ENCODE measurements around the gene TRPV4.

TRPV4 gene

DNA sequence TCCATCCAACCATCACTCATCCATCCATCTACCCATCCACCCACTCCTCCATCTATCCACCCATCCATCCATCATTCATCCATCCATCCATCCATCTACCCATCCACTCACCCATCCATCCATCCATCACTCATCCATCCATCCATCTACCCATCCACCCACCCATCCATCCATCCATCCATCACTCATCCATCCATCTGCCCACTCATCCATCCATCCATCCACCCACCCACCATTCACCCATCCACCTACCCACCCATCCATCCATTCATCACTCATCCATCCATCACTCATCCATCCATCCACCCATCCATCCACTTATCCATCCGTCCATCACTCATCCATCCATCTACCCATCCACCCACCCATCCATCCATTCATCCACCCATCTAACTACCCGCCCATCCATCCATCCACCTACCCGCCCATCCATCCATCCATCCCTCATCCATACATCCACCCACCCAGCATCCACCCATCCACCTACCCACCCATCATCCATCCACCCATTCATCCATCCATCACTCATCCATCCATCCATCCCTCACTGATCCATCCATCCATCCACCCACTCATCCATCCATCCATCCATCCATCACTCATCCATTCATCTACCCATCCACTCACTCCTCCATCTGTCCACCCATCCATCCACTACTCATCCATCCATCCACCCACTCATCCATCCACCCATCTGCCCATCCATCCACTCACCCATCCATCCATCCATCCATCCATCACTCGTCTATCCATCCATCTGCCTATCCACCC is 24.1 kb downstream of the TRPV4 start:
- FAIRE-seq (no peak), DNase-seq (ENCODE audit: low spot score) (no peak)

DNA sequence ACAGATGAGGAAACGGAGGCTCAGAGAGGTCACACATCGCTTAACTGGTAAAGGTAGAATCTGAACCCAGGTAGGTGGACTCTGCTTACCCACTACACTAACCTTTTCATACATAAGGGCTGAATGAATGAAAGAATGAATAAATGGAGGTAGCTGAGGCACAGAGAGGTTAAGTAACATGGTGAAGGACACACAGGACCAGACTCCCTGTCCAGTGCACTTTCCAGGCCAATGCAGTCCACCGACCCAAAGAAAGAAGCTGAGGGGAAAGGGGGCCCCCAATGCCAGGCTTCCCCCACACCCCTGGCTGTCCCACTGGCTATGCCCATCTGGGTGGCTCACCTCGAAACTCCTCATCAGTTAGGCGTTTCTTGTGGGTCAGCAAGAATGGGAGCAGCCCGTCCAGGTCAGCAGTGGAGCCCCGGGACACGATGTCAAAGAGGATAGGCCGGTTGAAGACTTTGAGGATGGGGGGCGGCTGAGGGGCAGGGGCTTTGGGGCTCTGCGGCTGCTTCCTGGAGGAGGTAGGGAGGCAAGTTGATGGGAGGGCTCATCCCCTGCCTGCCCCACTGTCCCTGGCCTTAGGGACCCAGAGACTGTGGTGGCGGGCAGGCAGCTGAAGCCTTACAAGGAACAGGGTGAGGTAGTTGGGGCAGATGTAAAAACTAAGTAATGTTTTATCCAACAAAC is 25.1 kb downstream of the TRPV4 start:
- no peak for DNase-seq (ENCODE audit: low spot score)
- no peak for FAIRE-seq

DNA sequence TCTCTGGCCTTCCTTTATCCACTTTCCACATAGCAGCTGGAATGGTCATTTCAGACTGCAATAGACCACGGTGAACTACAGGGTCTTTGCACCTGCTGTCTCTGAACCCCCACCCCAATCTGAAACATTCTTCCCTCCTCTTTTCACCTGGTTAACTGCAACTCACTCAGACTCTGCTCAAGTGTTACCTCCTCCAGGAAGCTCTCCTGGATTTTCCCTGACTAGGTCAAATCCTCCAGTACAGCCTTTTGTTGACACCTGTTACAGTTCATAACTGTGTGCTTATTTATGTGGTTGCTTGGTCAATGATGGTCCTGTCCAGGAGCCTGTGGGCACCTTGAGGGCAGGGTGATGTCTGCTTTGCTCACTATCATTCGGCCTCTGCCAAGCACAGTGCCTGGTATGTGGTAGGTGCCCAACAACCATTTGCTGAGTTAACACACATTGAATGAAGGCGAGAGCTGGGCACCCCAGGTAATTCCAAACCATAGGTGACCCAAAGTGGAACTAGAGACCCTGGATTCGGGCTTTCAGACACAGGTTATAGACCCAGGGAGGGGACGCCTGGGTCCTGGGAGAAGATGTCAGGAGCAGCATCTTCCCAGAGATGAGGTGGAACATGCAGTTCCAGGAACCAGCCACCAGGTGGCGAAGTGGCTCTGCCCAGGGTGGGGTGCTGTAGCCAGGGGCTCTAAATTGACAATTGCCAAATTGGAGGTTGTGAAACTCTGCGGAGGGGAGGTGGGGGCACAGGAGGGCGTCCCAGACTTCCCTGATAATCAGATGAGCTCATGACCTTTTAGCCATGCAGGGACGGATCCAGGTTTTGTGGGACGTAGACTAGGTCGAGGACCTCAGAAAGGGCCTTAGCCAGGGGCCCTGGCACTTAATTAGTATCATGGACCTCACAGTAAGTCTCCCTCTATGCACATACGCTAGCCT is 28.1 kb downstream of the TRPV4 start:
- DNase-seq (ENCODE audit: low spot score) (peak; percentile 67), FAIRE-seq (no peak)

DNA sequence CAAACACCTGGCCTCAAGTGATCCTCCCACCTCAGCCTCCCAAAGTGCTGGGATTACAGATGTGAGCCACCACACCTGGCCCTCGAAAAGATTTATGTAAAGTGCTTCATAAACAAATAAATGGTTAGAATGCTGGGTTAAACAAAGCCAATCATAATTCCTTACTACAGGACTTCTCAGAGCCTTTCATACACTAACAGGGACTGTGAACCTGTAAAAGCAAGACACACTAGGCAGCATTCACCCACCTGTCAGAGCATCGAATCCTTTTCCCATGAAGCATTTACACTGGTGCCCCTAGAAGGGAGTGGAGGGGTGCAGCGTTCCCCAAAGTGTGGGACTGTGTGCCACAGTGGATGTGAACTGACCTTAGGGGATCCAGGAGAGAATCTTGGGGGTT is 29.5 kb downstream of the TRPV4 start:
- no peak for DNase-seq (ENCODE audit: low spot score)
- no peak for FAIRE-seq

DNA sequence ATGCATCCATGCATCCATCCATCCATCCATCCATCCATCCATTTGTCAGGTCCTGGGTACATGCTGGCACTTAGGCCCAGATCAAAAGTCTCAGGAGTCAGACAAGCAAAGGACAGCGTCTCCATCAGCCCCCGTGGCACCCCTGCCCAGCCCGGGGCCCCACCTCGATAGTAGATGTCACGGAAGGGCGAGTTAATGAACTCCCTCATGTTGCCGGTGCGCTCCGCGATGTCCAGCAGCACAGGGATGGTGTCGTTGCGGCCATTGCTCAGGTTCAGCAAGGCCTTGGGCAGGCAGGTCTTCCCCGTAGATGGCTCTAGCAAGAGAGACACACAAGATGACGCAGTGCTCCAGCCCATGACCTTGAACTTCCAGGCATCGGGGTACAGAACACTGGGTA is 30.4 kb downstream of the TRPV4 start:
- DNase-seq (ENCODE audit: low spot score) (no peak), FAIRE-seq (no peak)

DNA sequence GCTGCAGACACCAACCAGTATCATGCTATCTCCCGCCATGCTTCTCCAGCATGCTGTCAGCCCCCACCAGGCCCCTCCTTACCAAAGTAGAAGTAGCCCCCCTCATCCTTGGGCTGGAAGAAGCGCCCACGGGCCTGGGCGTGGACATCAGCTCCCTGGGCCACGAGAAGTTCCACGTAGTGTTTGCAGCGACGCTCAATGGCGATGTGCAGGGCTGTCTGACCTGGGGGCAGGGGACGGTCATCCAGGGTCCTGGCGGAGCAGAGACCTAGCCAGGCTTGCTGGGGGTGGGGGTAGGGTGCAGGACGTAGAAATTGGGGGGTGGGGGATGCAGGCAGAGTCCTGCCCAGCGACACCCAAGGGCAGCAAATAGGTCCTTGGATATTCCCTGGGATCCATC is 32.7 kb downstream of the TRPV4 start:
- no peak for FAIRE-seq
- no peak for DNase-seq (ENCODE audit: low spot score)

DNA sequence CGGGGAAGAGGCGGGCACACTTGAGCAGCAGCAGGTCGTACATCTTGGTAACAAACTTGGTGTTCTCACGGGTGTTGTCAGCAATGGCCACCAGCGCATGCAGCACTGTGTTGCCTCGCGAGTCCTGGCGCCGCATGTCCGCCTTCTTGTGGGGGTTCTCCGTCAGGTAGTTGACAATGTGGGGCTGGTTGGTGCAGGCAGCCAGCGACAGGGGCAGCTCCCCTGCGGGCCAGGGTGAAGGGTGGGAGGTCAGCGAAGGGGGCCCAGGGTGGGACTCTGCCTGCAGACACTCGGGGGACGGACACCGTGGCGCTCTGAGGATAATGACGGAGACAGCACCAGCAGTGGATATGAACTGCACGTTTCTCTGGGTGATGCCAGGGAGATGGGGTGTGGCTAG is 34.5 kb downstream of the TRPV4 start:
- no peak for FAIRE-seq
- no peak for DNase-seq (ENCODE audit: low spot score)

DNA sequence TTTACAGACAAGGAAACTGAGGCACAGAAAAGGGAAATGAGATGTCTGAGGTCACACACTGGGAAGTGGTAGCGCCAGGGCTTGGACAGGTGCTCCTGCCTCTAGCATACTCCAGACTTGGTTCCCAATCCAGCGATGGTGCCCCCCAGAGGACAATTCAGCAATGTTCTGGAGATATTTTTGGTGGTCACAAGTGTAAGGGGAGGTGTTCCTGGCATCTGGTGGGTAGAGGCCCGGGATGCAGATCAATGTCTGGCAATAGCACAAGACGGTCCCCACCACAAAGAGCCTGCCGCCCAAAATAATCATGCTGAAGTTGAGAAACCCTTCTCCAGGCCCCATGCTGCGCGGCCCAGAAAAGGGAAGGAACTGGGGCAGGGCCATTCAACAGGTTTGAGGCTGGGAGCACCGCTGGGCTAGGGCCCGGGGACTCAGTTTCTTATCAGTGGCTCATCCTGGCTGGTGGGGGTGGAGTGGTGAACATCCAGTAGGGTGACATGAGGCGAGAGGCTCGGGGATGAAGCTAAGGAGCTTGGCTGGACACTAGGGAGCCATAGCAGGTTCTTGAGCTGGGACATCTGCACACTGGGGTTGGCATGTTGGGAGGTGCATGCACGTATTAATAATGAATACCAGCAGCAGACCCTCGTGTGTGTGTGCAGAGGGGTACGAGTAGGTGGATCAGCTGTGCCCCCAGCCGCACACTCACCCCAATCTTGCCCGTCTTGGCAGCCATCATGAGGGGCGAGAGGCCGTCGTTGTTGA is 35.1 kb downstream of the TRPV4 start:
- DNase-seq (ENCODE audit: low spot score) (no peak), FAIRE-seq (no peak)

DNA sequence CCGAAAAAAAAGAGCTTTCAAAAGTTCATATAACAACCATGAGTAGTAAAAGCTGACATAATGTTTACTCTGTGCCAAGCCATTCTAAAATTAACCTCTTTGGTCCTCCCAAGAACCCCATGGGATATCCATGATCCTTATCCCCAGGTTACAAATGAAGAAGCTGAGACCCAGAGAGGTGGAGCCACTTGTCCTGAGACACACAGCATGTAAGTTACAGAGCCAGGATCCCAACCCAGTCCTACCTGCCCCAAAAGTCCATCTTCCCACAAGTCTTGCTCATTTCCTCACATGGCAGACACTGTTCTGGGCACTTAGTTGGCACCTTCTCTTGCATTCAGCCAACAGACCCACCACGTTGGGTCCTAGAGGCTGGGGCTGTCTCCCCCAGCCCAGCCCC is 37.1 kb downstream of the TRPV4 start:
- FAIRE-seq = no peak
- DNase-seq (ENCODE audit: low spot score) = no peak

DNA sequence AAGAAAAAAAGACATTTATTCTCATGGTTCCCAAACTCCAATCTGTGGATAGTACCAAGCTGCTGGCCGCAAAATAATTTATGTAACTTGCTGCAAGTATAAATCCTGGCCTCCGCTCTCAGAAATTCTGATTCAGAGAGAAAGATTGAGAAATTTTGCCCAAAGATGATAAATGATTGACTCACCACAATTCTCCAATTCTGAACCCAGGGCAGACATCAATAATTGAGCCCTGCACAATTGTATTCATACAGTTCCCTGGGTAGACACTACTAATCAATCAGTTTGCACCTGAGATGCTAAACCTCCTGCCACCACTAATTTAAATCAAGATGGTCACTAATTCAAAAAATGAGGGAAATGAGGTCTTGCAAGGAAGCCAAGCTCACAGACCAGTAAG is 38.2 kb downstream of the TRPV4 start:
- FAIRE-seq (no peak), DNase-seq (ENCODE audit: low spot score) (no peak)

DNA sequence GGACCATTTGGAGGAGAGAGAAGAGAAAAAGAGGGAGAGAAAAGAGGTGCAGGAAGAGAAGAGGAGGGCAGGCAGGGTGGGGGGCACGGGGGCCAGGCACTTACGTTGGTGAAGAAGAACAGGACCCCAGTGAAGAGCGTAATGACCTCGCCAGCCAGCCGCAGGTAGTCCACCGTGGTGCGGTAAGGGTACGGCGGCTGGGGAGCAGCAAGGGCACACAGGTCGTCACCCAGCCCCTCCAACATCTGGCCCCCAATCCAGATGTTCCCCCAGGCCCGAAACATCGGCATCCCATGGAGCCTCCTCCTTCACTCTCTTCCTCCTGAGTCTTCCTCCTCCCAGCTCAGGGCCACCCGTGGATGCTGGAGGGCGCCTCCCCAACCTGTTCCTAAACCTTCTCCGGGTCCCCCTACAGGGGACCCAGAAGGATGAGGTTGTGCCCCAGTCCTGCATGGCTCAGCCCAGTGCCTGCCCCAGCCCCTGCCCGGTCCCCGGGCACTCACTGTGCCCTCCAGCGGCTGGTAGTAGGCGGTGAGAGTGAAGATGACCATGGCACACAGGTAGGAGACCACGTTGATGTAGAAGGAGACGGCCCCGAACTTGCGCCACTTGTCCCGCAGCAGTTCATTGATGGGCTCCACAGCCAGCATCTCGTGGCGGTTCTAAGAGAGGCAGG is 39.2 kb downstream of the TRPV4 start:
- no peak for FAIRE-seq
- DNase-seq (ENCODE audit: low spot score) = no peak

DNA sequence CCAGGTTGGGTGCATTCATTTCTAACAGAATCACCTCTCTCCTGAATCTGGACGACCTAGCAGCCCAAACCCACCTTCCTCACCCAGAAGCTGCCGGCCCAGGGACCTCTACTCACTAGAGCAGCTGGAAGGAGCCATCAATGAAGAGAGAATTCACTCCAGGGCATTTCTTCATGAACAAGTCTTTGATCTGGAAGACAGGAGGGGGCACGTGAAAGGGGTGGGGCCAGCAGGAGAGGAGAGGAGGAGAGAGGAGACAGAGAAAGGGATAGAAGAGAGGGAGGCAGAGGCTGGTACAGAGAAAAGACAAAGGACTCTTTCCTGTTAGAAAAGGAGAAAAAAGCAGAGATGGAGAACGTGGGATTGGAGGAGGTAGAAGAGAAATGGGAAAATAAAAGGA is 39.8 kb downstream of the TRPV4 start:
- FAIRE-seq (no peak), DNase-seq (ENCODE audit: low spot score) (no peak)

DNA sequence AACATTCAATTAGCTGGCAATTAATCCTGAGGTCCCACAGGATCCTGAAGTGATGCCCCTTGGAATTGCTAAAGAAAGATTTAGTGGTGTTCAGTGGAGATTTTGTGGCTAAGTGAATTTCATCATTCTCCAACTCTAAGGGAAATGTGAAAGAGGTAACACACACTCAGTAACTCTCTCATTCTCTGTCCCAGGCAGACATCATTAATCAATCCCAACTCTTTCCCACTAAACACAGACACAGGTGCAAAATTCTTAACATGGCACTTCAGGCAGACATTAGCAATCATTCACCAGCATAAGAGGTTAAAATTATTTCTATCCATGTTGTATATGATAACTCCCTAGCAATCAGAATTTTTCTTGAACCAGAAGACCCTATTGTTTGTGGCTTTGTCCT is 40.2 kb downstream of the TRPV4 start:
- no peak for DNase-seq (ENCODE audit: low spot score)
- no peak for FAIRE-seq

DNA sequence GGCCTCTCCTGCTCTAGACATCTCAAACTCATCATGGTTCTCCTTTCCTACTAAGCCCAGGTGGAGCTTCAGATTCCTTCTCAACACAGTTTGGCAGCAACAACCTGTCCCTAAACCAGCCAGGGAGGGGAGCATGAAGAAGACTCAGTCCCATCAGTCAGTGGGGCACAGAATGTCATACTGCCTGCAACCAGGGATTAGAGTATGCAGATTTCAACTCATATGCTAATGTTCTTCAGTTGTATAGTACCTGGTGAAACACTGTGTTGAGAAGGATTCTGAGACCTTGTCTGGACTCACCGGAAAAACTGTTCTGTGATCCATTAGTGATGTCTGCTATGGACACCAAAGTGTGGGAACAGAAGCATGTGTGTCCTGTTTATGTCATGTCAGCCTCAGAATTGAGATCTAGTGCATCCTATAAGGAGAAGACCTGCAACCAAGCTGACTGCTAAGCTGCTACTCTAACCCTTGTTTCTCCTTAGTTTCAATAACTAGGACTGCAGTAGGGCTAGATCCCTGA is 43.6 kb downstream of the TRPV4 start:
- FAIRE-seq (no peak), DNase-seq (ENCODE audit: low spot score) (no peak)

DNA sequence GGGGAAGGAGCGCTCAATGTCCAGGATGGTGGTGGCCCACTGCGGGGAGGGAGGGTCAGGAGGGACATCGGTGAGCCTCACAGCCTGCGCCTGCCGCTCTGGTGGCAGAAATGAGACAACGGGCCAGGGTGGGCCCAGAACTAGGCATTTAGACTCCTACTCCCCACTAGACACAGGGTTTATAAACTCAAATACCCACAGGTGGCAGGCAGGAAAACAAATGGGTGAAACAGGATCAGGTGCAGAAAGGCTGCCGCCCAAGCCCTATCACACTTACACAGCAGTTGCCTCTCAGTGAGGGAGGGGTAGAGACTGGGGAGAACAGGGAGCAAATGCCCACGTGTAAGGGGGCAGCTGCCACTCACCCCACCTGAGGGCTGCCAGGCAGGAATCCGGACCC is 46.4 kb downstream of the TRPV4 start:
- DNase-seq (ENCODE audit: low spot score) (no peak), FAIRE-seq (no peak)

DNA sequence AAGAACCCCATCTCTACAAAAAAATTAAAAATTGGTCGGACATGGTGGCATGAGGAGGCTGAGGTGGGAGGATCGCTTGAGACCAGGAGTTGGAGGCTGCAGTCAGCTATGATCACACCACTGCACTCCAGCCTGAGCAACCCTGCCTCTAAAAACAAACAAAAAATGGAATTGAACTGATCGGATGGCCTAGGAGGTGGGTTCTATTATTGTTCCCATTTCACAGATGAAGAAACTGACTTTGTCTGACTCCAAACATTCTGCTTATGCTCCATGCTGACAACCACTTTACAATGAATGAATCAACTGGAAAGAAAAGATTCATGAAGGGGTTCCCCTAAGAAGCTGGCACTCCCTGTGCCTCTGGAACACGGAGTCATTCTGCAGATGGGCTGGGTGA is 47.3 kb downstream of the TRPV4 start:
- DNase-seq (ENCODE audit: low spot score) = no peak
- FAIRE-seq = no peak

DNA sequence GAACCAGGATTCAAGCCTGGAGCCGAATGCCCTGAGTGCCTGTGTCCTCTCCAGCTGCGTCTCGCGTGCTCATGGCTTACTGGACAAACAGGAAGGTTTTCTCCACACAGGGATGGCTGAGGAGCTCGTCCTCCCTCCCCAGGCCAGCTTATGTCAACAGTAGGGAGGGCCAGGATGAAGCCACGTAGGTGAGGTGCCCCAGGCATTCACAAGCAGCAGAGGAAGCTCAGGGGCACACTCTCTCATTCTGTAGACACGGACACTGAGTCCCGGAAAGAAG is 49.3 kb downstream of the TRPV4 start:
- DNase-seq (ENCODE audit: low spot score) (no peak), FAIRE-seq (no peak)

DNA sequence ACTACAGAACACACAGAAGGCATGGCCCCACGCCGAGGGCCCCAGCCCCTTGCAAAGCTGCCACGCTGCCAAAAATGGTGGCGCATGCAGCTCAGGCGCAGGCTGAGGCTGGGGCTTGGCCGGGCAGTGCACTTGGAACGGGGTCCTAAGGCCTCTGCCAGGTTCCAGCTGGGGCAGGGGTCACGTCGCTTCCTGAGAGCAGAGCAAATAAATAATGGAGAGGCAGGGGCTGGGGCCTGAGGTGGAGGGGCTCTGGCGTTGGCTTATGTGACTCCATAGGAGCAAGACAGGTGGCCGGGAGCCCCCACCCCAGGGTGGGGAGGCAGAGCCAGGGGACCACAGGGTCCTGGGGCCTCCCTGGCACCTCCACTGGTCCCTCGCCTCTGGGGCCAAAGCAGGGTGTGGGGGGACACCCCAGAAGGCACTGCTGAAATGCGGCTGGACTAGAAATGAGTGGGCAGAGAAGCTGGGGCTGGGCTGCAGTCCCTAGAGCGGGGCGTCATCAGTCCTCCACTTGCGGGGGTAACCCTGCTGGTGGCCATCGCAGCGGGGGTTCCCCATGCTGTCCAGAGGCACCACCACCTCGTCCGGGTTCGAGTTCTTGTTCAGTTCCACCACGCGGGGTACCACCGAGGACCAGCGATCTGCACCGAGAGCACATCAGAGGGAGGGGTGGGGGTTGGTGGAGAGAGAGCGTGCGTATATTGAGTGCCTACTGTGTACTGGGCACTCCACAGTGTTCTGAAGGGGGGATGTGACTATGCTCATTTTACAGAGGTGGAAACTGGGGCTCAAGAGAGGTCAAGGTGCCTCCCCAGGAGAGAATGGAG is 49.8 kb downstream of the TRPV4 start:
- DNase-seq (ENCODE audit: low spot score) (no peak), FAIRE-seq (no peak)

DNA sequence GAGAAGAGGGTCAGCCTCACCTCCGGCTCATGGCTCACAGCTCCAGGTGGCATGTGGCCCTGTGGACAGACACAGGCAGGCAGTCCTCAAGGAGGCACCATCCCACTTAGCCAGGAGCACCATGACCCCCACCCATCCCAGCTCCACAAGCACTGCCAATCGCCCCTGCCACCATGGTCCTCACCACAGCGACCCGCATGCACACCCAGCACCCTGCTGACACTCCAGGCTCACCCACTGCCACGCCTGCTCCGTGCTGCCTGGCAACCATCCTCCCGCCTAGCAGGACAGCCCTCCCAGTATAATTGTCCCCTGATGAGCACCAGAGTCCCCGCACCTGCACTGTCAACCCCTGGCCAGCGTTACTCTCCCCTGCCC is 50.9 kb downstream of the TRPV4 start:
- FAIRE-seq (no peak), DNase-seq (ENCODE audit: low spot score) (no peak)

Data from urothelium cell line (cell line).